CD14-positive monocyte (primary cell): ENCODE measurements around the gene LSM5. TPM values are rescaled to one million over a fixed set of nuclear protein-coding genes. Genes with fewer than 3 reads are reported as not detected.

Experiments used
- DNase-seq, 3 donors: peaks; one replicate each; pipeline ENCODE4 v3.0.0-alpha.2; 2011 to 2022
- H2AFZ ChIP-seq: 2 replicates; pipeline ENCODE4 v1.6.0; 2012; ENCODE audit warnings: mild to moderate bottlenecking, low read depth, low read length, inconsistent platforms; ENCODE audit not compliant: insufficient read depth, poor library complexity, severe bottlenecking
- H3K27ac ChIP-seq, 2 donors: 1 replicate in 1 of 2; 2 replicates in 1 of 2; pipeline ENCODE4 v1.5.1; 2012 to 2013; ENCODE audit warnings: low read length in 2 of 2, control low read depth in 1 of 2, inconsistent platforms in 1 of 2, low read depth in 1 of 2, mild to moderate bottlenecking in 1 of 2
- H3K27me3 ChIP-seq, 2 donors: one replicate each; pipeline versions ENCODE4 v1.6.0 to v1.6.1; 2011 to 2013; ENCODE audit warnings: low read length in 2 of 2; ENCODE audit not compliant: control insufficient read depth in 2 of 2, insufficient read depth in 2 of 2
- H3K36me3 ChIP-seq, 2 donors: replicated peaks in 1 of 2; 1 replicate in 1 of 2; 2 replicates in 1 of 2; pipeline versions ENCODE4 v1.5.1 to v1.6.1; 2012 to 2013; ENCODE audit warnings: low read length in 2 of 2, control low read depth in 1 of 2, inconsistent platforms in 1 of 2, mild to moderate bottlenecking in 1 of 2; ENCODE audit not compliant: insufficient read depth in 2 of 2, control insufficient read depth in 1 of 2
- H3K4me1 ChIP-seq, 2 donors: 1 replicate in 1 of 2; 2 replicates in 1 of 2; pipeline versions ENCODE4 v1.5.1 to v1.6.1; 2012 to 2013; ENCODE audit warnings: low read length in 2 of 2, control low read depth in 1 of 2, inconsistent platforms in 1 of 2, mild to moderate bottlenecking in 1 of 2, moderate library complexity in 1 of 2; ENCODE audit not compliant: insufficient read depth in 2 of 2, control insufficient read depth in 1 of 2
- H3K4me2 ChIP-seq: replicated peaks from 2 replicates; pipeline ENCODE3; 2012; ENCODE audit warnings: low read length, moderate library complexity, mild to moderate bottlenecking; ENCODE audit not compliant: poor library complexity, severe bottlenecking; ENCODE audit errors: extremely low read depth
- H3K4me3 ChIP-seq, 3 experiments: fragments of 200-600 bp in 1 of 3; sonication (generic) in 1 of 3; replicated peaks in 1 of 3; 1 replicate in 2 of 3; 2 replicates in 1 of 3; pipeline ENCODE4 v1.5.1; 2011 to 2013; ENCODE audit warnings: low read length in 3 of 3, mild to moderate bottlenecking in 3 of 3, control low read depth in 2 of 3, low read depth in 2 of 3, inconsistent platforms in 1 of 3, moderate library complexity in 1 of 3
- H3K79me2 ChIP-seq: 2 replicates; pipeline ENCODE4 v1.6.0; 2012; ENCODE audit warnings: mild to moderate bottlenecking, control low read depth, inconsistent platforms, low read length, moderate library complexity; ENCODE audit not compliant: insufficient read depth
- H3K9ac ChIP-seq: 2 replicates; pipeline ENCODE4 v1.6.0; 2017; ENCODE audit warnings: low read length, mild to moderate bottlenecking; ENCODE audit not compliant: insufficient read depth, poor library complexity, severe bottlenecking
- H3K9me3 ChIP-seq, 2 donors: replicated peaks in 1 of 2; 1 replicate in 1 of 2; 2 replicates in 1 of 2; pipeline versions ENCODE4 v1.5.1 to v1.6.1; 2012 to 2013; ENCODE audit warnings: low read length in 2 of 2, control low read depth in 1 of 2; ENCODE audit not compliant: control insufficient read depth in 1 of 2, insufficient read depth in 1 of 2
- H4K20me1 ChIP-seq: 2 replicates; pipeline ENCODE4 v1.6.0; 2012; ENCODE audit warnings: mild to moderate bottlenecking, low read length, control low read depth, moderate library complexity; ENCODE audit not compliant: insufficient read depth
- H3K27ac Mint-ChIP-seq, 7 donors: one replicate each; pipeline ENCODE4 v1.8.0; 2020; ENCODE audit warnings: mild to moderate bottlenecking in 7 of 7, mixed read lengths in 7 of 7, moderate library complexity in 6 of 7, inconsistent platforms in 2 of 7
- H3K27me3 Mint-ChIP-seq, 3 donors: one replicate each; pipeline ENCODE4 v1.8.0; 2021 to 2022; ENCODE audit warnings: low read depth in 3 of 3, mild to moderate bottlenecking in 3 of 3, mixed read lengths in 3 of 3, moderate library complexity in 3 of 3, inconsistent platforms in 1 of 3
- H3K36me3 Mint-ChIP-seq, 2 donors: one replicate each; pipeline ENCODE4 v1.8.0; 2020; ENCODE audit warnings: mixed read lengths in 2 of 2, inconsistent platforms in 1 of 2, mild to moderate bottlenecking in 1 of 2
- H3K4me1 Mint-ChIP-seq: one replicate; pipeline ENCODE4 v1.8.0; 2020; ENCODE audit warnings: mild to moderate bottlenecking, mixed read lengths
- H3K4me3 Mint-ChIP-seq, 2 donors: one replicate each; pipeline ENCODE4 v1.8.0; 2020; ENCODE audit warnings: mild to moderate bottlenecking in 2 of 2, mixed read lengths in 2 of 2, moderate library complexity in 1 of 2
- H3K9me3 Mint-ChIP-seq, 7 donors: one replicate each; pipeline ENCODE4 v1.8.0; 2020 to 2022; ENCODE audit warnings: mixed read lengths in 7 of 7, mild to moderate bottlenecking in 6 of 7, moderate library complexity in 6 of 7, inconsistent platforms in 2 of 7
- WGBS: methylation state at CpG from one replicate; pipeline ENCODE4 v1.1.5; 2013; ENCODE audit warnings: missing lambda C conversion rate; ENCODE audit not compliant: insufficient coverage; 5-methylcytosine and 5-hydroxymethylcytosine counted together
- intact Hi-C, 2 donors: fragments of 100-400 bp; cut with micrococcal nuclease; formaldehyde crosslinking; loops; one replicate each; pipeline versions ENCODE4 v1.15.0 to v1.15.1; 2023
- polyA plus RNA-seq, 3 donors: library from polyadenylated mRNA; depleted of rRNA in 1 of 3; unstranded in 2 of 3; stranded (reverse) in 1 of 3; fragments of 300-500 nt in 2 of 3; fragments of >200 nt in 1 of 3; fragmentation: Illumina TruSeq in 2 of 3; gene quantifications; 1 replicate in 2 of 3; 2 replicates in 1 of 3; pipeline ENCODE4 v1.2.3, GENCODE V29; 2012 to 2021
- TF ChIP-seq, protein P1 (sequence below): fragments of 200-600 bp; IDR thresholded peaks from one replicate; pipeline ENCODE4 v1.8.0; 2022; ENCODE audit warnings: antibody characterized with exemption, mild to moderate bottlenecking

Gene LSM5
- polyA plus RNA-seq, 3 donors = 16.4 to 81.1 (median 78.2) TPM

DNA sequence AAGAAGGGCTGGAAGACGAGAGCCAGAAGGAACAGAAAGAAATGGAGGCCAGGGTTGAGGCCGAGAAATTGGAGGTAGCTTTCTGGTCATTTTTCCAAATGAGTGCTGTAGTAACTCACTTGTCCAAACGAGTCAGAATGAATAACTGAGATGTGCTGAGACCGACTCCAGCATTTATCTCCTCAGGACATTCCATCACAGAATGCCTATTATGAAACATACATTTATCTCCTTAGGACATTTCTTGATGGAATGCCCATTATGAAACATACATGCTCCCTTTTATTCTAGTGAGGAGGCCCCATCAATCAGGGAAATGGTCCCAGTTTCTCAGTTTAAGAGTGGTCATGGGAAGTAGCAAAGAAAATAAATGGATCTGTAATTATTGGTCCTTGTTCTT is 21.6 kb upstream of the LSM5 start:
- Mint-ChIP-seq H3K36me3 (peaks cover 49 to 79% of the 10 kb centered on the region in 2 donors), H3K27me3 (peaks cover 0 to 2% (median 0%) of the 10 kb centered on the region in 3 donors), H3K27ac (peak overlapping the region in 2 of 7 donors; percentile 32 to 46), H3K9me3 (peaks cover 11 to 35% (median 28%) of the 10 kb centered on the region in 7 donors), H3K4me3 (no peak overlapping the region), H3K4me1 (peaks cover 7% of the 10 kb centered on the region)
- H3K9ac ChIP-seq = no peak overlapping the region
- H4K20me1 ChIP-seq = peaks cover 91% of the 10 kb centered on the region
- DNase-seq = no peak
- H3K4me1 ChIP-seq = no peaks in the 10 kb centered on the region
- TF ChIP-seq, protein P1, sequence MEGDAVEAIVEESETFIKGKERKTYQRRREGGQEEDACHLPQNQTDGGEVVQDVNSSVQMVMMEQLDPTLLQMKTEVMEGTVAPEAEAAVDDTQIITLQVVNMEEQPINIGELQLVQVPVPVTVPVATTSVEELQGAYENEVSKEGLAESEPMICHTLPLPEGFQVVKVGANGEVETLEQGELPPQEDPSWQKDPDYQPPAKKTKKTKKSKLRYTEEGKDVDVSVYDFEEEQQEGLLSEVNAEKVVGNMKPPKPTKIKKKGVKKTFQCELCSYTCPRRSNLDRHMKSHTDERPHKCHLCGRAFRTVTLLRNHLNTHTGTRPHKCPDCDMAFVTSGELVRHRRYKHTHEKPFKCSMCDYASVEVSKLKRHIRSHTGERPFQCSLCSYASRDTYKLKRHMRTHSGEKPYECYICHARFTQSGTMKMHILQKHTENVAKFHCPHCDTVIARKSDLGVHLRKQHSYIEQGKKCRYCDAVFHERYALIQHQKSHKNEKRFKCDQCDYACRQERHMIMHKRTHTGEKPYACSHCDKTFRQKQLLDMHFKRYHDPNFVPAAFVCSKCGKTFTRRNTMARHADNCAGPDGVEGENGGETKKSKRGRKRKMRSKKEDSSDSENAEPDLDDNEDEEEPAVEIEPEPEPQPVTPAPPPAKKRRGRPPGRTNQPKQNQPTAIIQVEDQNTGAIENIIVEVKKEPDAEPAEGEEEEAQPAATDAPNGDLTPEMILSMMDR = no peak
- intact Hi-C loops = no loop called here
- peaks cover 100% of the 10 kb centered on the region for H3K79me2 ChIP-seq
- H3K4me2 ChIP-seq = no peak overlapping the region
- WGBS = 100% methylated on average over 3 of the region's 4 CpGs
- H3K9me3 ChIP-seq = peaks cover 11 to 16% of the 10 kb centered on the region in 2 donors
- H3K27ac ChIP-seq = no peak overlapping the region
- no peak overlapping the region for H3K4me3 ChIP-seq
- H3K36me3 ChIP-seq = peaks cover 3 to 78% of the 10 kb centered on the region in 2 donors
- H2AFZ ChIP-seq = no peak overlapping the region
- no peaks in the 10 kb centered on the region for H3K27me3 ChIP-seq

DNA sequence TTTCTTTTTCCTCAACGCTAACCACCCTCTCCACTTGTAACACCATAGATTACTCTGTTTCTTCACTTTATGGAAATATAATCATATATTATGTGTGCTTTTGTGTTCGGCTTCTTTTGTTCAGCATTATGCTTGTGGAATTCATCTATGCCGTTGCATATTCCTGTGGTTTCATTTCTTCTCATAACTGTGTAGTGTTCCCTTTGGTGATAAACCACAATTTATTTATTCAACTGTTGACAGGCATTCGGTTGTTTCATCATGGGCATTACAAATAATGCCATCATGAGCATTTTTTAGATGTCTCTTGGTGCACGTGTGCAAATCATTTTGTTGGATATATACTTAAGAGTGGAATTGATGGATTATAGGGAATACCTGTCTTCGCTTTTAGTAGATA is 17.2 kb upstream of the LSM5 start:
- H3K4me3 ChIP-seq = no peak overlapping the region
- Mint-ChIP-seq H3K36me3 (peaks cover 23 to 49% of the 10 kb centered on the region in 2 donors), H3K27me3 (peaks cover 0 to 2% (median 0%) of the 10 kb centered on the region in 3 donors), H3K4me3 (no peak overlapping the region), H3K27ac (peak overlapping the region in 1 of 7 donors; percentile 21), H3K4me1 (peaks cover 13% of the 10 kb centered on the region), H3K9me3 (peaks cover 0 to 21% (median 8%) of the 10 kb centered on the region in 7 donors)
- no peak overlapping the region for H3K9ac ChIP-seq
- H3K27ac ChIP-seq = peak overlapping the region in 1 of 2 donors; percentile 53
- WGBS = no CpG with 5 or more reads among the region's 6 CpGs
- no peak for DNase-seq
- peaks cover 90% of the 10 kb centered on the region for H4K20me1 ChIP-seq
- H3K9me3 ChIP-seq = peaks cover 0 to 7% of the 10 kb centered on the region in 2 donors
- H3K79me2 ChIP-seq = peaks cover 100% of the 10 kb centered on the region
- H3K36me3 ChIP-seq = peaks cover 6 to 41% of the 10 kb centered on the region in 2 donors
- peaks cover 0 to 5% of the 10 kb centered on the region in 2 donors for H3K4me1 ChIP-seq
- TF ChIP-seq, protein P1 = no peak
- H2AFZ ChIP-seq = no peak overlapping the region
- intact Hi-C loops = no loop called here
- H3K27me3 ChIP-seq = no peaks in the 10 kb centered on the region
- no peak overlapping the region for H3K4me2 ChIP-seq
